ENCODE measurements around the gene BICD1.

- TF ChIP-seq YY1 (IDR thresholded peaks at IDR 0.05; ENCODE audit: insufficient read depth, insufficient read length) = no peak
- TF ChIP-seq SUZ12 (IDR thresholded peaks at IDR 0.05; ENCODE audit: extremely low read depth, insufficient read depth, insufficient read length) = no peak
These were observed 56.9 kb downstream of the BICD1 start for GRCh38 chr12:32163596-32163995.

All from NT2/D1 (cell line).